ENCODE data around the gene GUK1.
A peak's percentile ranks its signal among the peaks of the same experiment; 100 is the strongest.

GUK1 gene

GRCh38 chr1:228139931-228140723 is at the start of gene GUK1:
Gene GUK1 (plus strand): TSS chr1:228140279. CDS start chr1:228140303, 24 bp downstream.
- DNase-seq, result peak; percentile 100

GRCh38 chr1:228090613-228091081 is 49.4 kb upstream of the GUK1 start:
- DNase-seq, result peak; percentile 90
- Histone ChIP-seq H3K27ac (ENCODE audit: low read length) (peak overlapping the region; percentile 81), H3K4me1 (ENCODE audit: low read length) (peaks cover 61% of the 10 kb centered on the region), H3K4me3 (ENCODE audit: low read length) (no peak overlapping the region), H3K79me2 (ENCODE audit: low read length) (peaks cover 100% of the 10 kb centered on the region), H3K9ac (ENCODE audit: low read length) (peak overlapping the region; percentile 35; the same call in 1 of the 2 replicates), H3K9me3 (replicated peaks; ENCODE audit: insufficient read depth, low read length) (no peaks in the 10 kb centered on the region), H3K4me2 (ENCODE audit: low read depth, low read length) (peak overlapping the region; percentile 39), H3K36me3 (replicated peaks; ENCODE audit: insufficient read depth, low read length) (peaks cover 24% of the 10 kb centered on the region), H3F3A (ENCODE audit: insufficient read depth, low read length) (peaks cover 55% of the 10 kb centered on the region), H4K20me1 (ENCODE audit: insufficient read depth, low read length) (peaks cover 100% of the 10 kb centered on the region), H3K9me2 (replicated peaks; ENCODE audit: insufficient read depth, low read length) (no peaks in the 10 kb centered on the region), H2AFZ (ENCODE audit: low read length) (no peak overlapping the region), H3K27me3 (replicated peaks; ENCODE audit: insufficient read depth, low read length) (no peaks in the 10 kb centered on the region)
- peak; percentile 45 for TF ChIP-seq CTCF (IDR thresholded peaks at IDR 0.05; ENCODE audit: low read length)
- TF ChIP-seq EZH2 (optimal IDR thresholded peaks at IDR 0.05; ENCODE audit: low read depth, low read length), result no peak

More at GRCh38 chr1:228139931-228140723, at the start of gene GUK1:
- peak within 1 kb of the TSS; percentile 89 for H3K4me2 ChIP-seq (ENCODE audit: low read depth, low read length)
- no peaks in the 10 kb centered on the region for H3K9me2 ChIP-seq (replicated peaks; ENCODE audit: insufficient read depth, low read length)
- H3K27me3 ChIP-seq (replicated peaks; ENCODE audit: insufficient read depth, low read length), result peaks cover 26% of the 10 kb centered on the region
- H3K9me3 ChIP-seq (replicated peaks; ENCODE audit: insufficient read depth, low read length), result no peaks in the 10 kb centered on the region
- H3K9ac ChIP-seq (ENCODE audit: low read length), result peak within 1 kb of the TSS; percentile 97
- peaks cover 15% of the 10 kb centered on the region for H3F3A ChIP-seq (ENCODE audit: insufficient read depth, low read length)
- peaks cover 50% of the 10 kb centered on the region for H3K79me2 ChIP-seq (ENCODE audit: low read length)
- peak within 1 kb of the TSS; percentile 95 for H3K4me3 ChIP-seq (ENCODE audit: low read length)
- peak within 1 kb of the TSS; percentile 91 for H3K27ac ChIP-seq (ENCODE audit: low read length)
- TF ChIP-seq EZH2phosphoT487 (IDR thresholded peaks at IDR 0.05; ENCODE audit: low read length) (no peak), CTCF (IDR thresholded peaks at IDR 0.05; ENCODE audit: low read length) (peak; percentile 16; the same call in 1 of the 2 replicates), EZH2 (optimal IDR thresholded peaks at IDR 0.05; ENCODE audit: low read depth, low read length) (no peak)
- H2AFZ ChIP-seq (ENCODE audit: low read length), result peak within 1 kb of the TSS; percentile 100
- peaks cover 14% of the 10 kb centered on the region for H3K4me1 ChIP-seq (ENCODE audit: low read length)
- H4K20me1 ChIP-seq (ENCODE audit: insufficient read depth, low read length), result peaks cover 32% of the 10 kb centered on the region
- no peaks in the 10 kb centered on the region for H3K36me3 ChIP-seq (replicated peaks; ENCODE audit: insufficient read depth, low read length)

GRCh38 chr1:228091084-228091483 is 49.0 kb upstream of the GUK1 start:
- H3K9me2 ChIP-seq (replicated peaks; ENCODE audit: insufficient read depth, low read length), result no peaks in the 10 kb centered on the region
- no peak for DNase-seq
- peak overlapping the region; percentile 81 for H3K27ac ChIP-seq (ENCODE audit: low read length)
- peaks cover 100% of the 10 kb centered on the region for H3K79me2 ChIP-seq (ENCODE audit: low read length)
- H3K27me3 ChIP-seq (replicated peaks; ENCODE audit: insufficient read depth, low read length), result no peaks in the 10 kb centered on the region
- TF ChIP-seq CTCF (IDR thresholded peaks at IDR 0.05; ENCODE audit: low read length) (no peak), EZH2 (optimal IDR thresholded peaks at IDR 0.05; ENCODE audit: low read depth, low read length) (no peak), EZH2phosphoT487 (IDR thresholded peaks at IDR 0.05; ENCODE audit: low read length) (no peak)
- no peak overlapping the region for H3K4me3 ChIP-seq (ENCODE audit: low read length)
- H4K20me1 ChIP-seq (ENCODE audit: insufficient read depth, low read length), result peaks cover 100% of the 10 kb centered on the region
- H3F3A ChIP-seq (ENCODE audit: insufficient read depth, low read length), result peaks cover 51% of the 10 kb centered on the region
- no peak overlapping the region for H2AFZ ChIP-seq (ENCODE audit: low read length)
- H3K9ac ChIP-seq (ENCODE audit: low read length), result peak overlapping the region; percentile 23; the same call in 1 of the 2 replicates
- H3K36me3 ChIP-seq (replicated peaks; ENCODE audit: insufficient read depth, low read length), result peaks cover 24% of the 10 kb centered on the region
- no peaks in the 10 kb centered on the region for H3K9me3 ChIP-seq (replicated peaks; ENCODE audit: insufficient read depth, low read length)
- H3K4me1 ChIP-seq (ENCODE audit: low read length), result peaks cover 57% of the 10 kb centered on the region
- peak overlapping the region; percentile 39 for H3K4me2 ChIP-seq (ENCODE audit: low read depth, low read length)
